Neural cell (in vitro differentiated cells): ENCODE results near the gene MCCD1. TPM values are rescaled to one million over a fixed set of nuclear protein-coding genes. Genes with fewer than 3 reads are reported as not detected.
A peak's percentile ranks its signal among the peaks of the same experiment; 100 is the strongest.

Source experiments
- H2AFZ ChIP-seq: fragments of 200-600, 300-800 bp; sonication (generic), shearing (Covaris generic); 2 replicates; pipeline ENCODE4 v1.6.0; 2014; ENCODE audit warnings: low read depth, mild to moderate bottlenecking, antibody characterized with exemption, low read length, moderate library complexity
- H3F3A ChIP-seq: fragments of 200-600 bp; shearing (Covaris generic); 2 replicates; pipeline ENCODE4 v1.6.1; 2016; ENCODE audit warnings: mild to moderate bottlenecking, moderate library complexity, mixed read lengths, antibody characterized with exemption, low read length; ENCODE audit not compliant: insufficient read depth, poor library complexity, severe bottlenecking
- H3K27ac ChIP-seq: fragments of 200-600, 300-800 bp; sonication (generic), shearing (Covaris generic); 2 replicates; pipeline ENCODE4 v1.5.1; 2014; ENCODE audit warnings: mild to moderate bottlenecking, low read length, moderate library complexity
- H3K27me3 ChIP-seq: fragments of 300-800, 200-600 bp; sonication (generic), shearing (Covaris generic); 2 replicates; pipeline ENCODE4 v1.6.0; 2014; ENCODE audit warnings: mild to moderate bottlenecking, low read depth, low read length, moderate library complexity; ENCODE audit not compliant: insufficient read depth
- H3K36me3 ChIP-seq: fragments of 300-800, 200-600 bp; sonication (generic), shearing (Covaris generic); 2 replicates; pipeline ENCODE4 v1.5.1; 2014; ENCODE audit warnings: mild to moderate bottlenecking, antibody characterized with exemption, low read length, moderate library complexity; ENCODE audit not compliant: insufficient read depth
- H3K4me2 ChIP-seq: fragments of 300-800, 200-600 bp; sonication (generic), shearing (Covaris generic); 2 replicates; pipeline ENCODE4 v1.6.0; 2014; ENCODE audit warnings: mild to moderate bottlenecking, low read length
- H3K4me3 ChIP-seq: fragments of 300-800, 200-600 bp; sonication (generic), shearing (Covaris generic); 2 replicates; pipeline ENCODE4 v1.5.1; 2014; ENCODE audit warnings: mild to moderate bottlenecking, low read length, moderate library complexity
- H3K79me2 ChIP-seq: fragments of 200-600 bp; shearing (Covaris generic); replicated peaks from 2 replicates; pipeline ENCODE4 v1.6.0; 2014; ENCODE audit warnings: mild to moderate bottlenecking, low read length, moderate library complexity; ENCODE audit not compliant: insufficient read depth
- H3K9ac ChIP-seq: fragments of 300-800, 200-600 bp; sonication (generic), shearing (Covaris generic); 2 replicates; pipeline ENCODE4 v1.6.1; 2016; ENCODE audit warnings: mild to moderate bottlenecking, low read length, mixed read lengths
- H3K9me2 ChIP-seq: fragments of 200-600 bp; shearing (Covaris generic); 2 replicates; pipeline ENCODE4 v1.6.1; 2016; ENCODE audit warnings: mild to moderate bottlenecking, low read length, mixed read lengths; ENCODE audit not compliant: insufficient read depth
- H3K9me3 ChIP-seq: fragments of 200-600, 300-800 bp; sonication (generic), shearing (Covaris generic); 2 replicates; pipeline ENCODE4 v1.6.1; 2016; ENCODE audit warnings: mild to moderate bottlenecking, mixed run types, low read length, moderate library complexity, mixed read lengths
- H4K20me1 ChIP-seq: fragments of 200-600 bp; shearing (Covaris generic); 2 replicates; pipeline ENCODE4 v1.6.1; 2016; ENCODE audit warnings: mild to moderate bottlenecking, mixed run types; ENCODE audit not compliant: insufficient read depth
- EP300 ChIP-seq: fragments of 450-650 bp; conservative IDR thresholded peaks from 2 replicates; pipeline ENCODE4 v1.6.1; 2014; ENCODE audit warnings: antibody characterized with exemption, mild to moderate bottlenecking, moderate library complexity; ENCODE audit not compliant: poor library complexity, severe bottlenecking
- EZH2 ChIP-seq: fragments of 200-600, 300-800 bp; shearing (Covaris generic), sonication (generic); IDR thresholded peaks from 2 replicates; pipeline ENCODE4 v1.6.1; 2014; ENCODE audit warnings: antibody characterized with exemption, low read length, borderline replicate concordance, mild to moderate bottlenecking; ENCODE audit not compliant: insufficient read depth, poor library complexity, severe bottlenecking
- MXI1 ChIP-seq: fragments of 450-650 bp; conservative IDR thresholded peaks from 2 replicates; pipeline ENCODE4 v1.6.1; 2014; ENCODE audit warnings: antibody characterized with exemption, mild to moderate bottlenecking; ENCODE audit not compliant: poor library complexity, severe bottlenecking
- POLR2AphosphoS5 ChIP-seq: IDR thresholded peaks from 2 replicates; pipeline ENCODE4 v1.6.1; 2012
- SMC3 ChIP-seq: fragments of 450-650 bp; conservative IDR thresholded peaks from 2 replicates; pipeline ENCODE4 v1.6.1; 2014; ENCODE audit warnings: antibody characterized with exemption, mild to moderate bottlenecking, moderate library complexity; ENCODE audit not compliant: poor library complexity
- TAF1 ChIP-seq: IDR thresholded peaks from 2 replicates; pipeline ENCODE4 v1.6.1; 2012; ENCODE audit warnings: low read depth
- polyA plus RNA-seq: library from polyadenylated mRNA; depleted of rRNA; stranded (reverse); fragments of >200 nt; gene quantifications from 2 replicates; pipeline ENCODE4 v1.2.3, GENCODE V29; 2014
- TF ChIP-seq, protein P1 (sequence below): fragments of 450-650 bp; IDR thresholded peaks from 2 replicates; pipeline ENCODE4 v1.5.1; 2014; ENCODE audit warnings: antibody characterized with exemption, mild to moderate bottlenecking, moderate library complexity; ENCODE audit not compliant: poor library complexity, severe bottlenecking
- TF ChIP-seq, protein P2 (sequence below): IDR thresholded peaks from 2 replicates; pipeline ENCODE4 v1.6.1; 2012; ENCODE audit warnings: borderline replicate concordance

Gene MCCD1
- polyA plus RNA-seq, 1 donor from 2014 or later, result not detected

DNA sequence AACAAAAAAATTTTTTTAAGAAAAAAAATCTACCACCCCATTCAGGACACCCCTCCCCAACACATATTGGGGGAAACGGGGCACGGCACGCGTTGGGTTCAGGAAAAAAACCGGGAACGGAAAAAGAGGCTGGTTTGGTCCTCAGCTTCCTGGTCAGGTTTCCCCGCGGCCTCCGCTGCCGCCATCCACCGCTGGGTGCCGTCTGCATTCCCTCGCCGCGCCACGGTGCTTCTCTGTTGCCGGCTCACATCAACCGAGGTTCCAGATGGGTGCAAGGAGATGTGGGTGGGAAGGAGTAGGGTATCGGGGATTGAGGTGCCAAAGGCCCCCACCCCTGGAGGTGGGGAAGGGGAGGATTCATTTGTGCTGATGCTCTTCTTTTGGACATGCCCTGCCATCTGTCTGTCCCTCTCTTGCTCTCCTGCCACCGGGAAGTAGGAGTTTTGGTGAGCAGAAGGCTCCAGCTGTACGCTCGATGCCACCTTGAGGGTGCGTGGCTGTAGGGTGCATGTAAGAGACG, 5.8 kb downstream of the MCCD1 start:
- Histone ChIP-seq H3K4me3 (no peak overlapping the region), H3K9me3 (no peaks in the 10 kb centered on the region), H3K9ac (no peak overlapping the region), H3F3A (no peaks in the 10 kb centered on the region), H3K9me2 (no peaks in the 10 kb centered on the region), H3K4me2 (no peak overlapping the region), H3K36me3 (no peaks in the 10 kb centered on the region), H3K79me2 (peaks cover 36% of the 10 kb centered on the region), H3K27ac (no peak overlapping the region), H3K27me3 (no peaks in the 10 kb centered on the region), H4K20me1 (peaks cover 39% of the 10 kb centered on the region), H2AFZ (no peak overlapping the region)
- no peak for TF ChIP-seq MXI1
- no peak for TF ChIP-seq EZH2
- TF ChIP-seq, protein P1, sequence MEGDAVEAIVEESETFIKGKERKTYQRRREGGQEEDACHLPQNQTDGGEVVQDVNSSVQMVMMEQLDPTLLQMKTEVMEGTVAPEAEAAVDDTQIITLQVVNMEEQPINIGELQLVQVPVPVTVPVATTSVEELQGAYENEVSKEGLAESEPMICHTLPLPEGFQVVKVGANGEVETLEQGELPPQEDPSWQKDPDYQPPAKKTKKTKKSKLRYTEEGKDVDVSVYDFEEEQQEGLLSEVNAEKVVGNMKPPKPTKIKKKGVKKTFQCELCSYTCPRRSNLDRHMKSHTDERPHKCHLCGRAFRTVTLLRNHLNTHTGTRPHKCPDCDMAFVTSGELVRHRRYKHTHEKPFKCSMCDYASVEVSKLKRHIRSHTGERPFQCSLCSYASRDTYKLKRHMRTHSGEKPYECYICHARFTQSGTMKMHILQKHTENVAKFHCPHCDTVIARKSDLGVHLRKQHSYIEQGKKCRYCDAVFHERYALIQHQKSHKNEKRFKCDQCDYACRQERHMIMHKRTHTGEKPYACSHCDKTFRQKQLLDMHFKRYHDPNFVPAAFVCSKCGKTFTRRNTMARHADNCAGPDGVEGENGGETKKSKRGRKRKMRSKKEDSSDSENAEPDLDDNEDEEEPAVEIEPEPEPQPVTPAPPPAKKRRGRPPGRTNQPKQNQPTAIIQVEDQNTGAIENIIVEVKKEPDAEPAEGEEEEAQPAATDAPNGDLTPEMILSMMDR, result no peak
- TF ChIP-seq, protein P2, sequence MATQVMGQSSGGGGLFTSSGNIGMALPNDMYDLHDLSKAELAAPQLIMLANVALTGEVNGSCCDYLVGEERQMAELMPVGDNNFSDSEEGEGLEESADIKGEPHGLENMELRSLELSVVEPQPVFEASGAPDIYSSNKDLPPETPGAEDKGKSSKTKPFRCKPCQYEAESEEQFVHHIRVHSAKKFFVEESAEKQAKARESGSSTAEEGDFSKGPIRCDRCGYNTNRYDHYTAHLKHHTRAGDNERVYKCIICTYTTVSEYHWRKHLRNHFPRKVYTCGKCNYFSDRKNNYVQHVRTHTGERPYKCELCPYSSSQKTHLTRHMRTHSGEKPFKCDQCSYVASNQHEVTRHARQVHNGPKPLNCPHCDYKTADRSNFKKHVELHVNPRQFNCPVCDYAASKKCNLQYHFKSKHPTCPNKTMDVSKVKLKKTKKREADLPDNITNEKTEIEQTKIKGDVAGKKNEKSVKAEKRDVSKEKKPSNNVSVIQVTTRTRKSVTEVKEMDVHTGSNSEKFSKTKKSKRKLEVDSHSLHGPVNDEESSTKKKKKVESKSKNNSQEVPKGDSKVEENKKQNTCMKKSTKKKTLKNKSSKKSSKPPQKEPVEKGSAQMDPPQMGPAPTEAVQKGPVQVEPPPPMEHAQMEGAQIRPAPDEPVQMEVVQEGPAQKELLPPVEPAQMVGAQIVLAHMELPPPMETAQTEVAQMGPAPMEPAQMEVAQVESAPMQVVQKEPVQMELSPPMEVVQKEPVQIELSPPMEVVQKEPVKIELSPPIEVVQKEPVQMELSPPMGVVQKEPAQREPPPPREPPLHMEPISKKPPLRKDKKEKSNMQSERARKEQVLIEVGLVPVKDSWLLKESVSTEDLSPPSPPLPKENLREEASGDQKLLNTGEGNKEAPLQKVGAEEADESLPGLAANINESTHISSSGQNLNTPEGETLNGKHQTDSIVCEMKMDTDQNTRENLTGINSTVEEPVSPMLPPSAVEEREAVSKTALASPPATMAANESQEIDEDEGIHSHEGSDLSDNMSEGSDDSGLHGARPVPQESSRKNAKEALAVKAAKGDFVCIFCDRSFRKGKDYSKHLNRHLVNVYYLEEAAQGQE, result no peak
- TF ChIP-seq POLR2AphosphoS5, result no peak

DNA sequence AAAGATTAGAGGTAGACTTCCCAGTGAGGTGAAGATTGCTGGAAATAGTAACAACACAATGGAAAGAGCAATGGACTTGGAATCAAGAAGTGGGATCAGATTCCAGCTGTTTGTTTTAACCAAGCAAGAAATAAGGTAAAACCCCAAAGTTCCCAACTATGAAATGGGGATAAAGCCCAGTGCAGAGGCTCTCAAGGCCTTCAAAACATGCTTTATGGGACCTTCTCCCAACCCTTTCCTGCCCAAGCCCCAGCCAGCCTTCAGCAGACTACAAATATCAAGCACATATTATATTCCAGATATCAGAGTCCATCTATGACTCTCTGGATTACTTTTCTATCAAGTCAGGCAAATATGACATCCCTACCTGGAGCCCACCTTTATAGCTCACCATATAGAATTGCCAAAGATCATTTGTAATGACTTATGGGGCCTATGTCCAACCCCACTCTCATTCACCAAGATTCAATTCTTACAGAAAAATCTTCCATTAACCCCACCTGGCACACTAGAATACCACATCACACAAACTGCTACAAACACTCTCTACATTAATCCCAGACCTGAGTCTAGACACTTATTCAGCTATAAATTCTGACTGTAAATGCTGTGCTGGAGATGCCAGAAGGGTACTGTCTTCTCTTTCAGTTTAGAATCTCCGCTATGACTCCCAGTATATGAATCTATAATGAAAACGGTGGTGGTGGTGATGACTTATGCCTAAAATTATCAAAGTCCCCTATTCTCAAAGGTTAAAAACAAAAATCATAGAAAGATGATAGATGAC, 7.0 kb downstream of the MCCD1 start:
- no peak overlapping the region for H3K9ac ChIP-seq
- TF ChIP-seq EZH2 (no peak), MXI1 (no peak), EP300 (no peak)
- H3F3A ChIP-seq, result no peaks in the 10 kb centered on the region
- no peak overlapping the region for H3K4me3 ChIP-seq
- no peak overlapping the region for H2AFZ ChIP-seq
- H3K9me3 ChIP-seq, result no peaks in the 10 kb centered on the region
- no peak overlapping the region for H3K4me2 ChIP-seq
- H3K9me2 ChIP-seq, result no peaks in the 10 kb centered on the region
- peaks cover 45% of the 10 kb centered on the region for H4K20me1 ChIP-seq
- H3K79me2 ChIP-seq, result peaks cover 47% of the 10 kb centered on the region
- H3K36me3 ChIP-seq, result no peaks in the 10 kb centered on the region
- no peak overlapping the region for H3K27ac ChIP-seq
- H3K27me3 ChIP-seq, result no peaks in the 10 kb centered on the region

DNA sequence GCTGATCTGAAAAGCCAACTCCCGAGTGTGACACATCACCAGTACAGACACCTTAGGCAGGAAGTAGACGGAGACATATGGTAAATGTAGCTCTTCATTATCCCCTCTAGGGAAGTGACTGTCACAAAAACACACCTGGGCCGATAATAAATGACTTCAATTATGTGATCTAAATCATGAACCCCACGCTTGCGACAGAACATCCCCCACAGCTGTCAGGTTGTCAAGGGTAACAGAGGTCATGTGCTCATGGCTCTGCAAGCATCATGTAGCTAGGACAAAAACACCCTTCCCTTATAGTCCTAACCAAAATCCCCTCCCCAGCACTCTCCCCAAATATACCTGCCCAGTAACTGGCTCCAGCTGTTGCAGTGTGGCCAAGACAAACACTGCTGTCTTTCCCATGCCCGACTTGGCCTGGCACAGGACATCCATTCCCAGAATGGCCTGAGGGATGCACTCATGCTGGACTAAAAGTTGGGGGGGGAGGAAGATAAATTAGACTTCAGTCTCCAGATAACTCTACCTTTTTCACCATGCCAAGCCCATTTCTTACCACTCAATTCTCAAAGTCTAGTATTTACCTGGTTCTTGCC, 10.1 kb downstream of the MCCD1 start:
- peak overlapping the region; percentile 86 for H3K4me3 ChIP-seq
- TF ChIP-seq SMC3, result no peak
- TF ChIP-seq TAF1, result no peak
- TF ChIP-seq, protein P2, result no peak
- no peak for TF ChIP-seq MXI1
- no peak for TF ChIP-seq POLR2AphosphoS5
- no peak for TF ChIP-seq EP300
- no peak for TF ChIP-seq EZH2
- TF ChIP-seq, protein P1, result no peak
- H3K9me3 ChIP-seq, result no peaks in the 10 kb centered on the region
- no peaks in the 10 kb centered on the region for H3K27me3 ChIP-seq
- H3K9me2 ChIP-seq, result no peaks in the 10 kb centered on the region
- H3K4me2 ChIP-seq, result peak overlapping the region; percentile 100
- no peaks in the 10 kb centered on the region for H3F3A ChIP-seq
- no peak overlapping the region for H2AFZ ChIP-seq
- H3K79me2 ChIP-seq, result peaks cover 70% of the 10 kb centered on the region
- H4K20me1 ChIP-seq, result peaks cover 46% of the 10 kb centered on the region
- no peak overlapping the region for H3K27ac ChIP-seq
- H3K36me3 ChIP-seq, result no peaks in the 10 kb centered on the region
- peak overlapping the region; percentile 98 for H3K9ac ChIP-seq
